ENCODE data around the gene ZBTB44. TPM values are rescaled to one million over a fixed set of nuclear protein-coding genes. Genes with fewer than 3 reads are reported as not detected.

The ZBTB44 gene
- total RNA-seq, 1 donor, result 45.8 TPM

DNA sequence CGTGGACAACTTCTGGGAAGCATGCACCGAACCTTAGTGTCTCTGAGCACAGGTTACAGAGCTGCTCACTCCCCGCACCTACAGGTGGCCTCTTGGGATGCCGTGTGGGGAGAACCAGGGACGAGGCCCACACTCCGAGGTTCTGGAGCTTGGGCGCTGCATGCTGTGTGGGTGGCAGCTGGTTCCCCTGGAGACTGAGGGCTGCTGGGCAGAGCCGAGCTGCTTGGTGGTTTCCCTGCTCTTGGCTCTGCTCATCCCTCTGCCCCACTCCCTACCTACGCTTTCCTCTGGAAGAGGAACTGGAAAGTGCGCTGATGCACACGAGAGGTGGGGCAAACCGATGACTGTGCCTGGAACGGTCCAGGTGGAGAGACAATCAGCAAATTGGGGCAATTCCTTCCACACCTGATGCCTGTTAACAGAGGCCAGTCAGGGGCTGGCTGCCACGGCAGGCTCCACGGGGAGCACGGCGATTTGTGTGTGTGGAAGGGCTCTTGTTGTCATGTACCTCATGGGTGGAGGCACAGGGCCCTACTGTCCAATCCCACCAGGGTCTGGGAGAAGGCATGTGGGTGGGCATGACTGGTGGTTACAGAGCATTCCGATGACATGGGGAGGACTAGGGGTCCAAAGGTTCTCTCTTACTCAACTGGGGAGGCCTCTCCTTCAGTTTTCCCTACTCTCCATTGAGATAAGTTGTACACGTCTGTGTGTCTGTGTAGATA is 94.2 kb downstream of the ZBTB44 start:
- TF ChIP-seq, protein P1, sequence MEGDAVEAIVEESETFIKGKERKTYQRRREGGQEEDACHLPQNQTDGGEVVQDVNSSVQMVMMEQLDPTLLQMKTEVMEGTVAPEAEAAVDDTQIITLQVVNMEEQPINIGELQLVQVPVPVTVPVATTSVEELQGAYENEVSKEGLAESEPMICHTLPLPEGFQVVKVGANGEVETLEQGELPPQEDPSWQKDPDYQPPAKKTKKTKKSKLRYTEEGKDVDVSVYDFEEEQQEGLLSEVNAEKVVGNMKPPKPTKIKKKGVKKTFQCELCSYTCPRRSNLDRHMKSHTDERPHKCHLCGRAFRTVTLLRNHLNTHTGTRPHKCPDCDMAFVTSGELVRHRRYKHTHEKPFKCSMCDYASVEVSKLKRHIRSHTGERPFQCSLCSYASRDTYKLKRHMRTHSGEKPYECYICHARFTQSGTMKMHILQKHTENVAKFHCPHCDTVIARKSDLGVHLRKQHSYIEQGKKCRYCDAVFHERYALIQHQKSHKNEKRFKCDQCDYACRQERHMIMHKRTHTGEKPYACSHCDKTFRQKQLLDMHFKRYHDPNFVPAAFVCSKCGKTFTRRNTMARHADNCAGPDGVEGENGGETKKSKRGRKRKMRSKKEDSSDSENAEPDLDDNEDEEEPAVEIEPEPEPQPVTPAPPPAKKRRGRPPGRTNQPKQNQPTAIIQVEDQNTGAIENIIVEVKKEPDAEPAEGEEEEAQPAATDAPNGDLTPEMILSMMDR (IDR thresholded peaks at IDR 0.05; ENCODE audit: insufficient read depth, low read length), result no peak
- DNase-seq (ENCODE audit: low read depth), result no peak
- no peak overlapping the region for H3K4me3 ChIP-seq (ENCODE audit: low read depth, low read length)

DNA sequence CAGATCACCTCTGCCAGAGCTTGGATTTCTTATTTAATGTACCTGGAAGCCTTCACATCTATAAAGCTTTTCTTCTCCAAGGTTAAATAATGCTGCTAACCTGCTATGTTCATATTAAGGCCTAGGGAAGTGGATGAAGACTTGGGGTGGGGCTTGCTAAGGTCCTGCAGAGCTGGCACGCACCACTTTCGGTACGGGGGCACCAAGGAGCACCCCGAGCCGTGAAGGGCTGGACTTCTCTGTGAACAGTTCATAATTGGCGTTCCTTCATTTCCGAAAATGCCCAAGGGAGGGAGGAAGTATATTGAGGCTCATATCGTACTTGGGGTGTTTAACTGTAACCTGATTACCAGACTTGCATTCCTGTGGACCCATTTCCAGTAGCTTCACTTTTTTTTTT is 95.6 kb downstream of the ZBTB44 start:
- TF ChIP-seq, protein P1 (IDR thresholded peaks at IDR 0.05; ENCODE audit: insufficient read depth, low read length), result no peak
- no peak overlapping the region for H3K4me3 ChIP-seq (ENCODE audit: low read depth, low read length)
- no peak for DNase-seq (ENCODE audit: low read depth)

DNA sequence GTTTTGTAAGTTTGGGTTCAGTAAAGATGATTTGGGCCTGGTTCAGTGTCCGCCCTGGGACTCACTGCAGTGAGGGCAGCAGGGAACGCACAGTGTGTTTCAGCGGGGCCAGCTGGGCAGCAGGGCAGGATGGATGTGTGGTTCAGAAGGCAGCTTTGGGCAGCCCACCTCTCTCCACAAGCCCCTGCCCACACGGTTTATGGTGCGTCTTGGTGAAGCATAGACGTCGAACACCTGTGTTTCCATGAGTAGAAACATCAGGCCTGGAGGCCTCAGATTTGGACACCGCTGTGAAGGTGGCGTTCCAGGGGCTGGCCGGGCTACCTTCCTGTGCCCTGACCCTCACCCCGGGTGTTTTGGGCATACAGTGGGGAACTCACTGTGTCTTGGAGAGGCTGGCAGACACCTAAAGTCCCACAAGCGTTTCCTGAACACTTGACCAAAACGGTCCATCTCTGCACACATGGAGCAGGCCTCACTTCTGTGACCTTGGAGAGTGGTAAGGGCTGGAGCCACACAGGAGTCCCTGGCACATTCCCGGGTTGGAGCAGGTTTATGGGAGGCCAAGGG is 96.1 kb downstream of the ZBTB44 start:
- no peak overlapping the region for H3K4me3 ChIP-seq (ENCODE audit: low read depth, low read length)
- no peak for DNase-seq (ENCODE audit: low read depth)
- TF ChIP-seq, protein P1 (IDR thresholded peaks at IDR 0.05; ENCODE audit: insufficient read depth, low read length), result no peak

DNA sequence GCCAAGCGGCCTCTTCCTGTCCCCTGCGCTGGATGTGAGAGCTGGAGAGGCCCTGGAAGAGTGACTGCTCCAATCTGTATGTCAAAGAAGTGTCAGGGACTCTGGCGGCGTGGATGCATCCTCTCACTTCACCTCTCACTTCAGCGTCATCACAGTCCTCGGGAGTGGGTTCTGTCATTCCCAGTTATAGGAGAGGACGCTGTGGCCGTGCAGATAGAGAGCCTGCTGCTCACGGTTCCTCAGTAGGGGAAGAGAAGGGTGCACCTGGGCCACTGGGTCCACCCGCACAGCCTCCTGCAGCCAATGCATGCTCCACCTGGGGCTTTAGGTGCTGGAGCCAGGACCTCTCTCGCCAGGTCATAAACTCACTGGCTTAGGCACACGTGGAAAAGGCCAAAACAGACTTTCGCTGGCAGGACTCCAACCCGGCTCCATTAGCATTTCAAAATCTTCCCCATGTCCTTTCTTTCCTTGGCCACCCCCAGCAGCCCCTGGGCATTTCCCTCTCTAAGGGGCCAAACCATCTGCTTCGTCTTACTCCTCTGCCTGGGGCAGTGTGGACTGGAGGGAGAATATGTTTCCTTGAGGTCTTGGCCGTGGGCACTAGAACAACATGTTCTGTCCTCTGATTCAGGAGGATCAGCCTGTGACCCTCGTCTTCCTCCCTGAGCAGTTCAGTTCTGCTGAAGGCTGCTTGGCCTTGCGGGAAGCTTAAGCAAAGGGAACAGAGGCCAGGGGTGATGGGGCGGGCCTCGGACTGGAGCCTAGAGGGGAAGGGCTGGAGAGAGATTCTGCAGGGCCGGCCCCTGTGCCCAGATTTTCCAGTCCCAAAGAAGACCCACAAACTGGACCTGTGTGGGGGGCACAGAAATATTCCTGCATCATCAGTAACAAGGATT is 97.3 kb downstream of the ZBTB44 start:
- TF ChIP-seq, protein P1 (IDR thresholded peaks at IDR 0.05; ENCODE audit: insufficient read depth, low read length), result no peak
- H3K4me3 ChIP-seq (ENCODE audit: low read depth, low read length), result no peak overlapping the region
- no peak for DNase-seq (ENCODE audit: low read depth)

DNA sequence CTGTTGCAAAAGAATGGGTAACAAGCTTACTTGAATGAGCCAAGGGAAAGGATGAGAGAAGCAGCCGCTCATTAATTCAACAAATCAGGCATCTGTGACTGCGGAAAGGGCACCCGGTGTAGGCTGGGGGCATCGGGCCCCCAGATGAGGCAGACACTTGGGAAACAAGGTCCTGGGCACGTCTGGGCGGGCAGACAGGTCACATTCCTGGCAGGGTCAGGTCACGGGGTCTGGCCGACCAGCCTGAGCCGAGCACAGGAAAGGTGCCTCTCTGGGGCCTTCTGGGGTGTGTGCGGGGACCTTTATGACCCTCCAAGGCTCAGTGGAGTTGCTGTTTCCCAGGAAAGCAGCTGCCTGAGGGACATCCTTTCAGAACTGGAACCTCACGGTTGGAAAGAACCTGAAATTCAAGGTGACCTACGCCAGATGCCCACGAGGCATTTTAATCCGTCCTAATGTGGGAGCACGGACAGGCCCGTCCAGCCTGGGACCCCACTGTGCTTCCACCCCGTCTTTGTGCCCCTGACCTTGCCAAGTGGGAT is 98.1 kb downstream of the ZBTB44 start:
- TF ChIP-seq, protein P1 (IDR thresholded peaks at IDR 0.05; ENCODE audit: insufficient read depth, low read length), result no peak
- DNase-seq (ENCODE audit: low read depth), result no peak
- H3K4me3 ChIP-seq (ENCODE audit: low read depth, low read length), result no peak overlapping the region

DNA sequence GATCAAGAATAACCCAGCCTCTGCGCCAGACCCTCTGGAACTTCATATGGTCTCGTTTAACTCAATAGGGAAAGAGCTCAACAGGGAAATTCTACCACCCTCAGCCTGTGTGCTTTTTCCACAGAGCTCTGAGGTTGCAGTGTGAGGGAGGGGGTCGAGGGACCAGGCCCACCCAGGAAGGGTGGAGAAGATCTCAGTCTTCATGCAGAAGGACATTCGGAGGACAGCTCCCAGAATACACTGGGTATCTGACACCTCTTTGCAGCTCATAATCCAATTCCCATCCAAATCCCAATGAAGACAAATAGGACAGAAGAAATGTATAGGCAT is 98.5 kb downstream of the ZBTB44 start:
- TF ChIP-seq, protein P1 (IDR thresholded peaks at IDR 0.05; ENCODE audit: insufficient read depth, low read length), result no peak
- DNase-seq (ENCODE audit: low read depth), result no peak
- no peak overlapping the region for H3K4me3 ChIP-seq (ENCODE audit: low read depth, low read length)

Measured in fibroblast of the aortic adventitia (primary cell).